ENCODE measurements around the gene HPS1.

HPS1 gene

DNA sequence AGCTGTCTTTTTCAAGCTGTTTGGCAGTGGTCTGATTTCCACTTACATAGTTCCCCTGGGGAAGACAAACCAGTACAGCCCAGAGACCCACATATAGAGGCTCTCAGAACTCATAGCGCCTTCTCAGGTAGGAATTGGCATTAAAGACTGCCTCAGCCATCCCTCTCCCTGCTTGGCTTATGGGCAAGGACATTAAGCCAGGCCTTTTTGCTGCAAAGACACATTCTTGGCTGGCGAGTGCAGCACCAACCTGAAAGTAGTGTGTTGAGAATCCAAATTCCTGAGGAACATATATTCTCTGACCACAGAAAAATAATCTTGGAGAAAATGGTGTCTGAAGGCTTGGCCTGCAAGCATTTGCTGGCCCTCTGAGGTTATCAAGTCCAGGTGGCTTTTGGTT is 39.2 kb upstream of the HPS1 start:
- no peak overlapping the region for H3K4me3 ChIP-seq (ENCODE audit: low read length)
- DNase-seq (ENCODE audit: low read depth), result peak; percentile 62
- TF ChIP-seq, protein P1, sequence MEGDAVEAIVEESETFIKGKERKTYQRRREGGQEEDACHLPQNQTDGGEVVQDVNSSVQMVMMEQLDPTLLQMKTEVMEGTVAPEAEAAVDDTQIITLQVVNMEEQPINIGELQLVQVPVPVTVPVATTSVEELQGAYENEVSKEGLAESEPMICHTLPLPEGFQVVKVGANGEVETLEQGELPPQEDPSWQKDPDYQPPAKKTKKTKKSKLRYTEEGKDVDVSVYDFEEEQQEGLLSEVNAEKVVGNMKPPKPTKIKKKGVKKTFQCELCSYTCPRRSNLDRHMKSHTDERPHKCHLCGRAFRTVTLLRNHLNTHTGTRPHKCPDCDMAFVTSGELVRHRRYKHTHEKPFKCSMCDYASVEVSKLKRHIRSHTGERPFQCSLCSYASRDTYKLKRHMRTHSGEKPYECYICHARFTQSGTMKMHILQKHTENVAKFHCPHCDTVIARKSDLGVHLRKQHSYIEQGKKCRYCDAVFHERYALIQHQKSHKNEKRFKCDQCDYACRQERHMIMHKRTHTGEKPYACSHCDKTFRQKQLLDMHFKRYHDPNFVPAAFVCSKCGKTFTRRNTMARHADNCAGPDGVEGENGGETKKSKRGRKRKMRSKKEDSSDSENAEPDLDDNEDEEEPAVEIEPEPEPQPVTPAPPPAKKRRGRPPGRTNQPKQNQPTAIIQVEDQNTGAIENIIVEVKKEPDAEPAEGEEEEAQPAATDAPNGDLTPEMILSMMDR (conservative IDR thresholded peaks at IDR 0.05; ENCODE audit: low read length), result no peak

DNA sequence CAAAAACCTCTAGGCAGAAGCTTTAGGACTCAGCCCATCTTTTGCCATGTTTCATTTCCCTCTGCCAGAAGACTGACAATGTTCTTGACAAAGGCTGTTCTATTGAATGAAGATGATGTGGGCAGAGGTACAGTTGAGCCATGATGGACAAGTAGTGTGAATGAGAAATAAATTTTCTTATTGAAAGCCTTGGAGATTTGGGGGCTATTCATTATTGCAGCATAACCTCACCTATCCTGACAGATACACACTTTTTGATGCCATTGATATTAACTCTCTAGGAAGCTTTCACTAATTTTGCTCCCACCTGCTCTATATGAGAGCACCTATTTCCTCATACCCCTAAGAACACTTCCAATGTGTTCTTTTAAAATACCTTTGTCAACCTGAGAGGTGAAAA is 36.9 kb upstream of the HPS1 start:
- no peak overlapping the region for H3K4me3 ChIP-seq (ENCODE audit: low read length)
- DNase-seq (ENCODE audit: low read depth), result no peak
- TF ChIP-seq, protein P1 (conservative IDR thresholded peaks at IDR 0.05; ENCODE audit: low read length), result no peak

DNA sequence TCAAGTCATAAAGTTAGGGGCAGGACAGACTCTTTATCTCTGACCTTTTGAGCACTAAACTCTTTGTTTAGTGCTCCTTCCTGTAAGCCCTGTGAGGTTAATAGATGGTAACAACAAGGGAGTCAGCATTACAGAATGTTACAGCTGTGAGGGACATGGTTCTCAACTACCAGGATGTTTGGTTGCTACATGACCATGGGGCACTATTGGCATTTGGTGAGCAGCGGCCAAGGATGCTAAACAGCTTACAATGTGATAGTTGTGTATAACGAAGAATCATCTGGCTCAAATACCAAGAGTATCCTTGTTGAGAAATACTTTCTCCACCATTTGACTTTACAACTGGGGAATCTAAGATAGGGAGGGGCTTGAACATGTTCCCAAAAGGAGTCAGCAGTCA is 35.4 kb upstream of the HPS1 start:
- TF ChIP-seq, protein P1 (conservative IDR thresholded peaks at IDR 0.05; ENCODE audit: low read length), result no peak
- DNase-seq (ENCODE audit: low read depth), result no peak
- H3K4me3 ChIP-seq (ENCODE audit: low read length), result no peak overlapping the region

DNA sequence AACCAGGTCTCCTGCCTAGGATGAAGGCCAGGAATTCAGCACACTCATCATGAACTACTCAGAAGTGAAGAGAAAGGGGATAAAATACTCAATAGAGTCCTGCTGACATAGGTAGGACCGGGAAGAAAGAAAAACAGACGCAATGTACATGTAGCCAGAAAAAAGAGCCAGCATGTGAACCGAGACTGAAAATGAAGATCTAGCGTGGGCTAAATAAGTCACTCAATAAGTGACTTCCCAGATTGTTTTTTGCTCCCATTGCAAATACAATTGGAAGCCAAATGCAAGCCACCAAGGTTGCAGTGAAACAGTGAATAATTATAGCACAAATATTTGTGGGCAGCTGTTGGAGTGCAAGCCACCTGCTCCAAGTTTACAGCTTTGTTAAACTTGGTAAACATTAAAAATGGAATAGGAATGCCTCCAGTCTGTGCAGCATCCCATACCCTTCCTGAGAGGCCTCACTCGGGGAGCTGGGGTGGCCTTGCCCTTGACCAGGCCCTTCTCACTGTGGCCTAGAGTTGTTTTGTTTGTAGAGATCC is 34.7 kb upstream of the HPS1 start:
- DNase-seq (ENCODE audit: low read depth), result peak; percentile 49
- TF ChIP-seq, protein P1 (conservative IDR thresholded peaks at IDR 0.05; ENCODE audit: low read length), result no peak

DNA sequence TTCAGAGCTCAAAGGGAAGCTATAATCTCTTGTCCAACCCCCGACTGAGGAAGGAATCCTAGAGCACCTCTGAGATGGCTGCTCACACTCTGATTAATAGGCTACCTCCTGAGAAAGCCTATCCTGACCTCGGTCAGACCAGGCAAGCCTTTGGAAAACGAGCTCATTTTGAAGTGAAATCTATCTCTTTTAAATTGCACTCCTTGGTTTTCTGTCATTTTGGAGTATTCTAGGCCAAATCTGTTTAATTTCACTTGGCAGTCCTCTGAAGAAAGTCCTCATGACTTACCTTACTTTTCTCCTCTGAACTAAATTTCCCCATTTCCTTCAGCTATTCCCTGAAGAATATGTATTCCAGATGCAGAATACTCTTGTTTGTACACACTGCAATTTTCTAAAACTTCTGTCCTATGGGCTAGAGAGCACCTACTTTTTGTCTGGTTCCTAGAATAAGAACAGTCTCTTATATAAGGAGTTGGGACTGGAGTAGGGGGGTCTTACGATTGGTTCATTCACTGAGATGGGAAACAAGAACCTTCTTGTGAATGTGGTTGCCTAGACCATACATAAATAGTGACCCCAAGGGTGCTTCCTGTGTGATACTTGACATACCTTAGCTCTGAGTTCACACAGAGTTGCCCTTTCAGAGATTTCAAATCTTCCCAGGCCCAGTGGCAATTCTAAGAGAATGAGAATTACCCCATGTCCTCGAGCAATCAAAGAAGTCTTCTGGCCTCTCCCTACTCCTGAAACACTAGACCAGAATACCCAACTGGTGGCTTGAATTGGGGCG is 31.9 kb upstream of the HPS1 start:
- peak; percentile 75 for DNase-seq (ENCODE audit: low read depth)
- H3K4me3 ChIP-seq (ENCODE audit: low read length), result no peak overlapping the region
- TF ChIP-seq, protein P1 (conservative IDR thresholded peaks at IDR 0.05; ENCODE audit: low read length), result no peak

More for the DNA sequence above, 34.7 kb upstream of the HPS1 start:
- H3K4me3 ChIP-seq (ENCODE audit: low read length), result no peak overlapping the region

DNA sequence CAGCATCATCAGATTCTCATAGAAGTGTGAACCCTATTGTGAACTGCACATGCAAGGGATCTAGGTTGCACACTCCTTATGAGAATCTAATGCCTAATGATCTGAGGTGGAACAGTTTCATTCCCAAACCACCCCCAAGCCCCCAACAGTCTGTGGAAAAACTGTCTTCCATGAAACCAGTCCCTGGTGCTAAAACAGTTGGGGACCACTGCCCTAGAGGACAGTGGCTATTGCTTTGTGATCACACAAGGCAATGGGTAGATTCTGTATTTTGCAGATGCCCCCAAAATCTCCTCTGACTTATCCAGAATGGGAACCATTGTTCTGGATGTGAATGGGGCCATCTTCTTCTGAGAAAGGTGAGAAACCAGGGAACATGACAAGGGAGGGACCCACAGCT is 31.1 kb upstream of the HPS1 start:
- TF ChIP-seq, protein P1 (conservative IDR thresholded peaks at IDR 0.05; ENCODE audit: low read length), result no peak
- H3K4me3 ChIP-seq (ENCODE audit: low read length), result no peak overlapping the region
- DNase-seq (ENCODE audit: low read depth), result no peak

DNA sequence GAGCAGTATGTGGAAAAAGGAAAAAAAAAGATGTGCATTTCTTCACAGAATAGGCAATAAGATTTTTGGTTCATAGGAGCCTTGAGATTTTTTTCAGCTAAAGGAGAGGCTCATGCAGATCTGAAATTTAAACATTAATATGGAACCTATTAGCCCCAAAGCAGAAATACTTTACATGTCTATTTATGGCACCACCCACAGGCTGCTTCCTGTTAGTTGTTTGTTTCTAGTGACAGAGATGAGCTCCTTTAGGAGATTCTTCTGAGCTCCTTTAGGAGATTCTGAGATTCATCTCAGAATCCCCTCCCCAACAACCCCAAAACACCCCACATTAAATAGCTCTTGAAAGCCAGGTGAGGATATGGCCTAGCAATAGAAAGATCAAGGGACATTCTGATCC is 27.9 kb upstream of the HPS1 start:
- no peak overlapping the region for H3K4me3 ChIP-seq (ENCODE audit: low read length)
- no peak for DNase-seq (ENCODE audit: low read depth)
- TF ChIP-seq, protein P1 (conservative IDR thresholded peaks at IDR 0.05; ENCODE audit: low read length), result no peak

Measured in AG10803 (cell line).